CD4-positive, alpha-beta T cell treated with Interleukin-10 for 1 hour (primary cell): ENCODE results near the gene HAPLN2.
"Not testable (repeated sequence)": the region's sequence is repeated elsewhere in the genome, so short reads cannot be mapped to it uniquely, and the experiment has no call there.

Source experiments
- DNase-seq: peaks from one replicate; pipeline ENCODE4 v3.0.0-alpha.2; 2020

Gene HAPLN2

GRCh38 chr1:156618853-156619581, at the start of gene HAPLN2:
HAPLN2 (plus strand) TSS chr1:156619415; CDS start chr1:156623491, 4,076 bp downstream.
- peak; percentile 14 for DNase-seq

GRCh38 chr1:156571261-156571852, 47.9 kb upstream of the HAPLN2 start:
- no peak for DNase-seq

- DNase-seq = peak; percentile 82
Measured at GRCh38 chr1:156571919-156572662, 47.1 kb upstream of the HAPLN2 start, which contains the start of gene IQGAP3. IQGAP3 (minus strand) TSS chr1:156572565; CDS start chr1:156572529, 36 bp downstream.

- DNase-seq = no peak
Measured at GRCh38 chr1:156572663-156573018, 46.6 kb upstream of the HAPLN2 start.

GRCh38 chr1:156574039-156574633, 45.1 kb upstream of the HAPLN2 start:
- DNase-seq = no peak

GRCh38 chr1:156577550-156577949, 41.7 kb upstream of the HAPLN2 start:
- no peak for DNase-seq

- DNase-seq = no peak
Measured at GRCh38 chr1:156578055-156578454, 41.2 kb upstream of the HAPLN2 start.

GRCh38 chr1:156579472-156579871, 39.7 kb upstream of the HAPLN2 start, which contains the start of gene TTC24:
TTC24 (plus strand) TSS chr1:156579723; CDS start chr1:156581365, 1,642 bp downstream.
- DNase-seq = no peak

- DNase-seq = peak; percentile 33
Measured at GRCh38 chr1:156581661-156582387, 37.4 kb upstream of the HAPLN2 start.

GRCh38 chr1:156582388-156583017, 36.7 kb upstream of the HAPLN2 start:
- no peak for DNase-seq

GRCh38 chr1:156583821-156584622, 35.2 kb upstream of the HAPLN2 start:
- DNase-seq = peak; percentile 83

GRCh38 chr1:156584813-156585212, 34.4 kb upstream of the HAPLN2 start:
- no peak for DNase-seq

- no peak for DNase-seq
Measured at GRCh38 chr1:156586323-156586722, 32.9 kb upstream of the HAPLN2 start.

- DNase-seq = no peak
Measured at GRCh38 chr1:156586892-156587477, 32.2 kb upstream of the HAPLN2 start.

GRCh38 chr1:156587927-156588326, 31.3 kb upstream of the HAPLN2 start:
- not testable (repeated sequence) for DNase-seq

GRCh38 chr1:156589546-156589945, 29.7 kb upstream of the HAPLN2 start:
- no peak for DNase-seq

- no peak for DNase-seq
Measured at GRCh38 chr1:156590326-156591180, 28.7 kb upstream of the HAPLN2 start.

GRCh38 chr1:156591181-156591431, 28.1 kb upstream of the HAPLN2 start:
- DNase-seq = no peak

- peak; percentile 71 for DNase-seq
Measured at GRCh38 chr1:156591432-156592157, 27.6 kb upstream of the HAPLN2 start, which contains the start of gene NAXE. NAXE (plus strand) TSS chr1:156591776; CDS start chr1:156591805, 29 bp downstream.
